ENCODE data around the gene UBR7. TPM values are rescaled to one million over a fixed set of nuclear protein-coding genes. Genes with fewer than 3 reads are reported as not detected.

UBR7 gene
- total RNA-seq, 2 experiments from 2014 or later = 36.5 to 39.9 TPM

DNA sequence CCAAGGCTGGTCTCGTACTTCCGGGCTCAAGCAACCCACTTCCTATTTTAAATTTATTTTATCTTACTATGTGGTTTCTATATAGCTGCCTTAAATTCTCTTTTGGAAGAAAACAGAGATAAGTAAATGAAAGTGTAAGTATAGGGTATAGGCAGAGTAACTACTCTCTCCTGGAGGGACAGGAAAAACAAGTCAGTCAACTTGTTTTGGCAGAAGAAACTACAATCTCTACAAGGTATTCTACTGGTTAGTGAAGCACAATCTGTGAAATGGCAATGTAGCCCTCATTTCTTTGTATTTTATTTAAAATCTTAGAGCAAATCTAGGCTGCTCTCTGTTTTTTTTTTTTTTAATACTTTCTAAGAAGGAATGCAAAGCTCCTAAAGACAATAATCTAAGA, 55.4 kb downstream of the UBR7 start:
- H3K27me3 Mint-ChIP-seq = no peaks in the 10 kb centered on the region
- H3K27ac Mint-ChIP-seq = no peak overlapping the region
- CTCF ChIA-PET = no interaction called here
- ATAC-seq = no peak
- H3K4me1 Mint-ChIP-seq = peaks cover 10% of the 10 kb centered on the region
- POLR2A ChIA-PET = no interaction called here
- DNase-seq = no peak
- intact Hi-C loops (cut with DNase I, micrococcal nuclease) = no loop called here
- H3K36me3 Mint-ChIP-seq (ENCODE audit: low read depth) = peaks cover 11% of the 10 kb centered on the region
- no peak overlapping the region for H3K4me3 Mint-ChIP-seq
- no peaks in the 10 kb centered on the region for H3K9me3 Mint-ChIP-seq (ENCODE audit: low read depth)

- intact Hi-C loops (cut with DNase I, micrococcal nuclease) = no loop called here
- H3K36me3 Mint-ChIP-seq (ENCODE audit: low read depth) = peaks cover 11% of the 10 kb centered on the region
- ChIA-PET POLR2A (no interaction called here), CTCF (no interaction called here)
- H3K27me3 Mint-ChIP-seq = no peaks in the 10 kb centered on the region
- no peak overlapping the region for H3K4me3 Mint-ChIP-seq
- DNase-seq (no peak), ATAC-seq (no peak)
- peaks cover 10% of the 10 kb centered on the region for H3K4me1 Mint-ChIP-seq
- no peak overlapping the region for H3K27ac Mint-ChIP-seq
- no peaks in the 10 kb centered on the region for H3K9me3 Mint-ChIP-seq (ENCODE audit: low read depth)
These were observed 56.4 kb downstream of the UBR7 start for GRCh38 chr14:93263416-93263815.

DNA sequence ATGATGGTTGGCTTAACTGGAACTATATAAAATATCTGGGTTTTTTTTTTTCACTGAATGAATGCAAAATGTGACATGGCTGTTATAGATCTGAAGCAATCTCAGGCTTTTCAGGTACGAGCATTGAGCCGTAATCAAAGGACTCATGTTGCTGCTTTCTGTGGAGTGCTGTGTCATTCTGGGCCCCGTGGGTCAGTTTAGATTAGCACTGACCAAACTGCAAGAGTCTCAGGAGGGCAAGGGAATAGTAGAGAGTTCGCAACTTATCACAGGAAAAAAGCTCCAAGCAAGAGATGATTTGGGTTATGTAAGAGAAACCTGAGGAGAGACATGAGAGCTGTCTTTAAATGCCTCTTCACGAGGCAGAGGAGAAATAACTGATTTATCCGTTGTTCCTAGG, 59.1 kb downstream of the UBR7 start:
- Mint-ChIP-seq H3K4me3 (no peak overlapping the region), H3K27me3 (no peaks in the 10 kb centered on the region), H3K4me1 (peaks cover 17% of the 10 kb centered on the region), H3K9me3 (ENCODE audit: low read depth) (no peaks in the 10 kb centered on the region), H3K36me3 (ENCODE audit: low read depth) (peaks cover 8% of the 10 kb centered on the region), H3K27ac (no peak overlapping the region)
- DNase-seq = no peak
- ChIA-PET CTCF (interaction anchor here (0.6 kb wide), 1 partner anchor 9 kb away, joined by 3 read pairs; no protein-coding TSS in a partner anchor), POLR2A (no interaction called here)
- no peak for ATAC-seq
- intact Hi-C loops (cut with DNase I, micrococcal nuclease) = no loop called here

GRCh38 chr14:93267149-93267711, 60.2 kb downstream of the UBR7 start:
- peaks cover 17% of the 10 kb centered on the region for H3K4me1 Mint-ChIP-seq
- H3K36me3 Mint-ChIP-seq (ENCODE audit: low read depth) = peaks cover 8% of the 10 kb centered on the region
- intact Hi-C loops (cut with DNase I, micrococcal nuclease) = no loop called here
- ATAC-seq = no peak
- H3K4me3 Mint-ChIP-seq = no peak overlapping the region
- ChIA-PET POLR2A (no interaction called here), CTCF (interaction anchor here (0.6 kb wide), 1 partner anchor 927 kb away, joined by 3 read pairs; no protein-coding TSS in a partner anchor)
- DNase-seq = no peak
- no peaks in the 10 kb centered on the region for H3K27me3 Mint-ChIP-seq
- no peak overlapping the region for H3K27ac Mint-ChIP-seq
- H3K9me3 Mint-ChIP-seq (ENCODE audit: low read depth) = no peaks in the 10 kb centered on the region

DNA sequence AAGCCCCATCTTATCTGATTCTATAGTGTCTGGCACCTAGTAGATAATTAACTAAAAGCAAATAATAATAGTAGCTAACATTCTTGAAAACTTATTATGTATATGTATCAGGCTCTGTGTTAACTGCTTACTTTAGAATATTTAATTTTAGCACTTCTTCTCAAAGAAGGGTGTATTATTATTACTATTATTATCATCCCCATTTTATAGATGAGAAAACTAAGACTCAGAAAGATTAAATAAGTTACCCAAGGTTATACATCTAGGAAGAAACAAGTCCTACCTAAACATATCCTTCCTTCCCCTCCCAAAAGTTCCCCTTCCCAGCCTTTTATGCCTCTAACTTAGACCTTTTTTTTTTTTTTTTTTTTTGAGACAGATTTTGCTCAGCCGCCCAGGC, 61.4 kb downstream of the UBR7 start:
- intact Hi-C loops (cut with DNase I, micrococcal nuclease) = no loop called here
- no peak for ATAC-seq
- Mint-ChIP-seq H3K27me3 (no peaks in the 10 kb centered on the region), H3K4me3 (no peak overlapping the region), H3K4me1 (peaks cover 15% of the 10 kb centered on the region), H3K9me3 (ENCODE audit: low read depth) (no peaks in the 10 kb centered on the region), H3K27ac (no peak overlapping the region), H3K36me3 (ENCODE audit: low read depth) (peaks cover 8% of the 10 kb centered on the region)
- ChIA-PET CTCF (interaction anchor here (0.7 to 1.5 kb wide), 3 partner anchors 18 to 38 kb away, joined by 3 read pairs; no protein-coding TSS in a partner anchor), POLR2A (no interaction called here)
- DNase-seq = no peak

DNA sequence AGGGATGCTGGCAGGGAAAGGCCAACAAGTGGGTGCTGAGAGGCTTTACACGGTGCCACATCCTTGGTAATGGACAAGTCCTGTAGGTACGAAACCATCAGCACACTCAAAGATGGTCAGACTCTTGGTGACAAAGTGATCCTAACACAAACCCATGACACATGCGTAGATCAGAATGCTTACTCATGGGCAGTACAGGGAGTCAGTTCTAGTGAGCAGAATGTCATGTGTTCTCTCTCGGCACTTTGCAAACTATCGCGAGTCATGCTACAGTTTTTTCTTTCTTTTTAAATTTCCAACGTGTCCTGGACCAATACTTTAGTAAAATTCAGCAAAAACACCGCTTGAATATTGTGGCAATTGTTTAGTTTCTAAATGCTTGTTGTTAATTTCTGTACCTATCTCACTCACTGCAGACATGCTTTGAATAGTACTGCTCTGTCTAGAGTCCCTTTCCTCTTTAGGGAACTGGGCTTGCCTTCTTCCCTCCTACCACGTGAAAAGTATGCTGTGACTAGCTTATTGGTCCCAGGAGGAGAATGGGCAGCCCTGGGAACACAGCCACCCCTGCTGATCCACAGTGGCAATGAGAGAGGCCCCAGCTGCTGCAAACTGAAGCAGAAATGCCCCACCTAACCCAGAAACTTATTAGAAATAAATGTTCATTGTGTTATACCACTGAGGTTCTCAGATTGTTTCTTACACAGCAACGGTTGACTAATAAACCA, 62.4 kb downstream of the UBR7 start:
- DNase-seq (no peak), ATAC-seq (peak; percentile 70)
- intact Hi-C loops (cut with DNase I, micrococcal nuclease) = no loop called here
- no peak overlapping the region for H3K4me3 Mint-ChIP-seq
- no peaks in the 10 kb centered on the region for H3K27me3 Mint-ChIP-seq
- POLR2A ChIA-PET = no interaction called here
- peaks cover 8% of the 10 kb centered on the region for H3K4me1 Mint-ChIP-seq
- H3K9me3 Mint-ChIP-seq (ENCODE audit: low read depth) = no peaks in the 10 kb centered on the region
- H3K36me3 Mint-ChIP-seq (ENCODE audit: low read depth) = peaks cover 6% of the 10 kb centered on the region
- H3K27ac Mint-ChIP-seq = no peak overlapping the region
- CTCF ChIA-PET = interaction anchor here (1.5 kb wide), 1 partner anchor 28 kb away, joined by 3 read pairs; no protein-coding TSS in a partner anchor

DNA sequence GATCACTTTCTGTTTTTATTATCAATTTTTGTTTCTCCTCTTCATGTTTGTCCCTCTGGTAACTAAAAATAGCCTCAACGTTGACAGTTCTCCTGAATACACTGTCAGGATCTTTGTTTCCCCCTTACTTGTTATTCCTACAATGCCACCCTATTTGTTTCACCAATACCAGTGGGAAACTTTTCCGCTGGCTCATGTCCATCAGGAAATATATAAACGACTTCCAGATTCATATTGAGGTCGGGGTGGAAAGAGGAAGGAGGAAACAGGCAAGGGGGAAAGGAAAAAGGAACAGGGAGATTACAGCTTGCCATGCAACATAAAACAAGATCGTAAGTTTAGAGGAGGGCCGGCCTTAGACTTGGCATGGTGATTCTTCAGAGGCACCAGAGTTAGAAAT, 64.1 kb downstream of the UBR7 start:
- DNase-seq (no peak), ATAC-seq (no peak)
- H3K4me3 Mint-ChIP-seq = no peak overlapping the region
- POLR2A ChIA-PET = no interaction called here
- intact Hi-C loops (cut with DNase I, micrococcal nuclease) = no loop called here
- H3K27ac Mint-ChIP-seq = no peak overlapping the region
- CTCF ChIA-PET = no interaction called here
- no peaks in the 10 kb centered on the region for H3K9me3 Mint-ChIP-seq (ENCODE audit: low read depth)
- H3K27me3 Mint-ChIP-seq = no peaks in the 10 kb centered on the region
- H3K4me1 Mint-ChIP-seq = peaks cover 6% of the 10 kb centered on the region
- peaks cover 3% of the 10 kb centered on the region for H3K36me3 Mint-ChIP-seq (ENCODE audit: low read depth)

DNA sequence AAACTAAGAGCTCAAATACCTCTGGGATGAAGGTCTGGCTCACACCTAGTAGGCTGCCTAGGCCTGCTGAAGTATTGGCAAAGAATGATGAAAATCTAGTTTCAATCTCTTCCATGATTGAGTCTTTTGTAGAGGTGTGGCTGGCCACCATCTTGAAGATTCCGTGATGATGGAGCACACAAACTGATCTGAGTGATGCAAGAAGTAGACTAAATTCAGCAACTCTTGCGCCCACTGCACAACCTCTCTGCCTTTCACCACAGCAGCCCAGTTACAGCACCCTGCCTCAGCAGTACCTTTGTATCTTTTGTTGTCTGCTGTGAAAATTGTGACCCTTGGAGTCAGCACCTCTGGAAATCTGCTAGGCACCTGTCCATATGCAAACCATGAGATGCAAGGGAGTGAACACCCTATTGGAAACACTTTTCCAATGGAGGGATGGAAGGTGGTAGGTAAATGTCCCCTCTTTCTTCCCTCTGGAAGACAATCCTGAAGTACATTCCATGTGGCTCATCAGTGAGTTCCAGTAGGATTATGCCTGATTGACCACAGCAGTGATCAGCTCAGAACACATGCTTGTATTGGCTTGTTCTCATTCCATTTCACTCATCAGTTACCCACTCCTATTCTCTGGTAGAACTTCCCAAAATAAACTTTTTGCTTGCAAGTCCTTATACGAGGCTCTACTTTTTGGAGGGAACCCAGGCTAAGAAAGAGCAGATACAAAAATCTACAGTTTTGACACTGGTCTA, 67.2 kb downstream of the UBR7 start:
- Mint-ChIP-seq H3K4me3 (no peak overlapping the region), H3K4me1 (peaks cover 5% of the 10 kb centered on the region), H3K9me3 (ENCODE audit: low read depth) (no peaks in the 10 kb centered on the region), H3K27ac (no peak overlapping the region), H3K27me3 (no peaks in the 10 kb centered on the region), H3K36me3 (ENCODE audit: low read depth) (peaks cover 6% of the 10 kb centered on the region)
- ATAC-seq (no peak), DNase-seq (no peak)
- ChIA-PET CTCF (interaction anchor here (0.9 kb wide), 1 partner anchor 13 kb away, joined by 4 read pairs; no protein-coding TSS in a partner anchor), POLR2A (no interaction called here)
- intact Hi-C loops (cut with DNase I, micrococcal nuclease) = no loop called here

DNA sequence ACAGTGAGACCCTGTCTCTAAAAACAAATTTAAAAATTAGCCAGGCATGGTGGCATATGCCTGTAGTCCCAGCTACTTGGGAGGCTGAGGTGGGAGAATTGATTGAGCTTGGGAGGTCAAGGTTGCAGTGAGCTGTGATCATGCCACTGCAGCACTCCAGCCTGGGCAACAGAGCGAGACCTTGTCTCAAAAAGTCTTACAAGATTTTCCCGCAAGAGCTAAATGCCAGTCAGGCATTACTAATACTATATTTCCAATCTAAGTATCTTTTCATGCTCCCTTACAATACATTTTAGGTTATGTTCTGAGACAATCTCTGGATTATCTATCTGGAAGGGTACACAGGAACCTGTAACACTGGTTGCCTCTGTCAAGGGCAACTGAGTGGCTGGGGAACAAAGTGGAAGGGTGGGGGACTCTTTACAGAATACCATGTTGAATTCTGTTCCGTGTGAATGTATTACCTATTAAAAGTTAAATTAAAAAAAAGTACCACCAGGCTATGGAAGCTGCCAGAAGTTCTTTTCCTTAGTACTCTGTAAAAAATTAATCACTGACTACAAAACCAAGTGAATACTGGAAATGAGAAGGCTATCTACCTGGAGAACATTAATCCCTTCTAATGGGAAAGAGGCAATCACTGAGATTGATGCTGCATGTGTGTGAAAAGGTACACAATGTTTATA, 69.1 kb downstream of the UBR7 start:
- intact Hi-C loops (cut with DNase I, micrococcal nuclease) = no loop called here
- POLR2A ChIA-PET = no interaction called here

More for the DNA sequence above, 69.1 kb downstream of the UBR7 start:
- Mint-ChIP-seq H3K27me3 (no peaks in the 10 kb centered on the region), H3K9me3 (ENCODE audit: low read depth) (no peaks in the 10 kb centered on the region), H3K4me3 (no peak overlapping the region), H3K4me1 (no peaks in the 10 kb centered on the region), H3K36me3 (ENCODE audit: low read depth) (peaks cover 6% of the 10 kb centered on the region), H3K27ac (no peak overlapping the region)
- no peak for DNase-seq
- CTCF ChIA-PET = no interaction called here
- no peak for ATAC-seq
